PC-3 (cell line): ENCODE results near the gene ARHGDIG. TPM values are rescaled to one million over a fixed set of nuclear protein-coding genes. Genes with fewer than 3 reads are reported as not detected.

ENCODE experiments used
- ATAC-seq: fragments of 200-7000 bp; cut with Tn5 transposase; 2 replicates; pipeline ENCODE4 v1.9.1; 2020; ENCODE audit warnings: mild to moderate bottlenecking, moderate library complexity
- BruUV-seq: library from RNA; stranded (reverse); fragments of 400-500 nt; replicated peaks from 2 replicates; lab custom pipeline; 2021; lab: Mats Ljungman, UMichigan
- CTCF ChIA-PET: fragments of 300-600 bp; sonication (Branson Sonifier 250); formaldehyde crosslinking; loops from one replicate; lab custom pipeline; 2022; ENCODE audit warnings: antibody characterized with exemption; lab: Charles Lee
- POLR2A ChIA-PET: fragments of 300-600 bp; sonication (Branson Sonifier 250); formaldehyde crosslinking; loops from one replicate; lab custom pipeline; 2022; ENCODE audit warnings: antibody characterized with exemption; ENCODE audit not compliant: unreplicated experiment; lab: Charles Lee
- DNase-seq: peaks from one replicate; pipeline ENCODE4 v3.0.0-alpha.2; 2015
- H2AFZ ChIP-seq: fragments of 300-600 bp; sonication (generic); 2 replicates; pipeline ENCODE4 v1.6.0; 2016; ENCODE audit warnings: antibody characterized with exemption, low read length
- H3F3A ChIP-seq: fragments of 300-600 bp; sonication (generic); one replicate; pipeline ENCODE4 v1.6.0; 2017; ENCODE audit warnings: antibody characterized with exemption, low read length, control low read depth, mild to moderate bottlenecking; ENCODE audit not compliant: unreplicated experiment
- H3K27ac ChIP-seq: fragments of 300-600 bp; sonication (generic); 2 replicates; pipeline ENCODE4 v1.5.1; 2016; ENCODE audit warnings: mild to moderate bottlenecking, low read length
- H3K27me3 ChIP-seq: fragments of 300-600 bp; sonication (generic); 2 replicates; pipeline ENCODE4 v1.6.1; 2016; ENCODE audit warnings: low read length, mixed read lengths
- H3K36me3 ChIP-seq: fragments of 300-600 bp; sonication (generic); 2 replicates; pipeline ENCODE4 v1.6.1; 2016; ENCODE audit warnings: low read depth, mixed run types, low read length, mixed read lengths
- H3K4me1 ChIP-seq: fragments of 300-600 bp; sonication (generic); 2 replicates; pipeline ENCODE4 v1.5.1; 2016; ENCODE audit warnings: low read length; ENCODE audit not compliant: insufficient read depth
- H3K4me2 ChIP-seq: fragments of 300-600 bp; sonication (generic); 2 replicates; pipeline ENCODE4 v1.6.0; 2016; ENCODE audit warnings: low read length
- H3K4me3 ChIP-seq: fragments of 300-600 bp; sonication (generic); 2 replicates; pipeline ENCODE4 v1.5.1; 2016; ENCODE audit warnings: mild to moderate bottlenecking, low read length, mixed read lengths
- H3K79me2 ChIP-seq: fragments of 300-600 bp; sonication (generic); 2 replicates; pipeline ENCODE4 v1.6.1; 2017; ENCODE audit warnings: low read length, mixed read lengths
- H3K9ac ChIP-seq: fragments of 300-600 bp; sonication (generic); 2 replicates; pipeline ENCODE4 v1.6.0; 2016; ENCODE audit warnings: mild to moderate bottlenecking, low read length
- H3K9me2 ChIP-seq: fragments of 300-600 bp; sonication (generic); replicated peaks from 2 replicates; pipeline ENCODE4 v1.6.1; 2016; ENCODE audit warnings: mixed run types, low read length, mixed read lengths
- H3K9me3 ChIP-seq: fragments of 300-600 bp; sonication (generic); 2 replicates; pipeline ENCODE4 v1.6.1; 2016; ENCODE audit warnings: low read length, mixed read lengths
- H4K20me1 ChIP-seq: fragments of 300-600 bp; sonication (generic); 2 replicates; pipeline ENCODE4 v1.6.1; 2016; ENCODE audit warnings: low read length, mixed read lengths
- CTCF ChIP-seq: fragments of 300-600 bp; sonication (generic); conservative IDR thresholded peaks from 2 replicates; pipeline ENCODE4 v1.5.1; 2017; ENCODE audit warnings: antibody characterized with exemption, low read depth, mild to moderate bottlenecking, low read length
- EZH2 ChIP-seq: fragments of 300-600 bp; sonication (generic); IDR thresholded peaks from one replicate; pipeline ENCODE4 v1.6.1; 2017; ENCODE audit warnings: antibody characterized with exemption, mild to moderate bottlenecking, low read length; ENCODE audit not compliant: unreplicated experiment
- EZH2phosphoT487 ChIP-seq: fragments of 300-600 bp; sonication (generic); IDR thresholded peaks from 2 replicates; pipeline ENCODE4 v1.6.1; 2018; ENCODE audit warnings: mild to moderate bottlenecking, antibody characterized with exemption, low read length, borderline replicate concordance
- intact Hi-C: fragments of 100-400 bp; cut with micrococcal nuclease; formaldehyde crosslinking; loops from 2 replicates; pipeline ENCODE4 v1.9.0; 2023
- total RNA-seq: library from RNA; depleted of rRNA; stranded (reverse); fragments of >200 nt; gene quantifications from 2 replicates; pipeline ENCODE4 v1.2.3, GENCODE V29; 2014

Gene ARHGDIG
- total RNA-seq, 1 experiment from 2014 or later = not detected

DNA sequence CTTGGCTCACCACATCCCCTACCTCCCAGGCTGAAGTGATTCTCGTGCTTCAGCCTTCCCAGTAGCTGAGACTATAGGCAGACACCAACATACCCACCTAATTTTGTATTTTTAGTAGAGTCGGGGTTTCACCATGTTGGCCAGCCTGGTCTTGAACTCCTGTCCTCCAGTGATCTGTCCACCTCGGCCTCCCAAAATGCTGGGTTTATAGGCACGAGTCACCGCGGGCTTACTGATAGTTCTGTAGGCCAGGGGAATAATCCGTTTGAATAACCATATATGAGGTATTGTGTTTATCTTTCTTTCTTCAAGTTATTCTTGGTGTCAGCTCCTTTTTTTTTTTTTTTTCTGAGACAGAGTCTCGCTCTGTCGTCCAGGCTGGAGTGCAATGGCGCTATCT lies 38.1 kb upstream of the ARHGDIG start:
- no peaks in the 10 kb centered on the region for H3K79me2 ChIP-seq
- no peak for TF ChIP-seq EZH2phosphoT487
- TF ChIP-seq CTCF = no peak
- H3K9me2 ChIP-seq = no peaks in the 10 kb centered on the region
- ATAC-seq (0 out of 2 replicates have a peak, but pooled peaks have one; percentile 15), DNase-seq (no peak)
- H3K27me3 ChIP-seq = no peaks in the 10 kb centered on the region
- ChIA-PET CTCF (interaction anchor here (0.7 kb wide), 1 partner anchor 111 kb away, joined by 6 read pairs; no protein-coding TSS in a partner anchor), POLR2A (interaction anchor here (0.6 kb wide), 1 partner anchor 12 kb away, joined by 19 read pairs; no protein-coding TSS in a partner anchor)
- H2AFZ ChIP-seq = no peak overlapping the region
- no peaks in the 10 kb centered on the region for H3K4me1 ChIP-seq
- H3K9ac ChIP-seq = no peak overlapping the region
- no peaks in the 10 kb centered on the region for H3K9me3 ChIP-seq
- H3K4me2 ChIP-seq = no peak overlapping the region
- H4K20me1 ChIP-seq = no peaks in the 10 kb centered on the region
- H3F3A ChIP-seq = no peaks in the 10 kb centered on the region
- no TSS peak for BruUV-seq
- no peak overlapping the region for H3K4me3 ChIP-seq
- H3K36me3 ChIP-seq = no peaks in the 10 kb centered on the region
- intact Hi-C loops = no loop called here
- H3K27ac ChIP-seq = no peak overlapping the region

DNA sequence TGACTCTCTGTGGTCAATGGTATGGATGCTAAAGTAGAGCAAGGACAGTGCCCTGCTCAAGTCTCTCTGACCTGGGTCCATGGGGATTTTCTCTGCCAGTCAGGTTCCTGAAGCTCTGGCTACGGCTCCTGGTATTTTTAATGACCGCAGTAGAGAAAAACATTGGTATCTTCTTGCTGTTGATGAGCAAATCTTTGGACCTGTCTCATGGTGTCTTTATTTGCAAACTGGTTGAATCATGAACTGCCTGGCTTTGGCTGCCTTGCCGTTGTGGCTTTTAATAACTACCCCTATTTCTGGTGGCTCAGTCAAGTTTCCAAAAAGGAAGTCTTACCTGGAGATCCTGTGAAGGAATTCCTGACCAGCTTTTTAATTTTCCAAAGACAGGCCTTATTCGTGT lies 37.0 kb upstream of the ARHGDIG start:
- Histone ChIP-seq H3K27ac (no peak overlapping the region), H3K36me3 (no peaks in the 10 kb centered on the region), H3K9ac (no peak overlapping the region), H2AFZ (no peak overlapping the region), H3K4me2 (no peak overlapping the region), H3K79me2 (no peaks in the 10 kb centered on the region), H3K4me1 (no peaks in the 10 kb centered on the region), H4K20me1 (no peaks in the 10 kb centered on the region), H3F3A (no peaks in the 10 kb centered on the region), H3K4me3 (no peak overlapping the region), H3K9me3 (no peaks in the 10 kb centered on the region), H3K27me3 (no peaks in the 10 kb centered on the region), H3K9me2 (no peaks in the 10 kb centered on the region)
- no TSS peak for BruUV-seq
- intact Hi-C loops = no loop called here
- CTCF ChIA-PET = interaction anchor here (0.7 kb wide), 1 partner anchor 110 kb away, joined by 3 read pairs; no protein-coding TSS in a partner anchor
- no peak for DNase-seq
- POLR2A ChIA-PET = no interaction called here
- ATAC-seq = no peak
- TF ChIP-seq EZH2phosphoT487 = no peak
- no peak for TF ChIP-seq CTCF
- no peak for TF ChIP-seq EZH2

- H3K9me3 ChIP-seq = no peaks in the 10 kb centered on the region
- H3K79me2 ChIP-seq = no peaks in the 10 kb centered on the region
- ChIA-PET CTCF (no interaction called here), POLR2A (no interaction called here)
- no peaks in the 10 kb centered on the region for H3K9me2 ChIP-seq
- TF ChIP-seq EZH2phosphoT487 (no peak), CTCF (no peak), EZH2 (no peak)
- H4K20me1 ChIP-seq = no peaks in the 10 kb centered on the region
- no peaks in the 10 kb centered on the region for H3K27me3 ChIP-seq
- no peak overlapping the region for H3K4me3 ChIP-seq
- H2AFZ ChIP-seq = no peak overlapping the region
- H3F3A ChIP-seq = no peaks in the 10 kb centered on the region
- DNase-seq = no peak
- H3K27ac ChIP-seq = no peak overlapping the region
- H3K9ac ChIP-seq = no peak overlapping the region
- intact Hi-C loops = no loop called here
- H3K4me1 ChIP-seq = 0 out of 2 replicates have a peak, but pooled peaks cover 1% of the 10 kb centered on the region
- ATAC-seq = no peak
- no peaks in the 10 kb centered on the region for H3K36me3 ChIP-seq
- no peak overlapping the region for H3K4me2 ChIP-seq
- BruUV-seq = no TSS peak
Observed at GRCh38 chr16:245105-245504, 35.3 kb upstream of the ARHGDIG start.
